Measurements from ENCODE around the gene ABCC1. TPM values are rescaled to one million over a fixed set of nuclear protein-coding genes. Genes with fewer than 3 reads are reported as not detected.

ABCC1 gene
- total and polyA plus RNA-seq, 12 donors: 12.4 to 38.8 (median 28.0) TPM

GRCh38 chr16:16036359-16036792 is 87.0 kb downstream of the ABCC1 start:
- Histone ChIP-seq H3K4me1 (replicated peaks in 1 of 2) (no peaks in the 10 kb centered on the region), H3K27ac (no peak overlapping the region), H3K4me3 (no peak overlapping the region), H3K9me3 (replicated peaks in 1 of 3) (no peaks in the 10 kb centered on the region), H3K27me3 (no peaks in the 10 kb centered on the region), H3K36me3 (replicated peaks in 1 of 2) (peaks cover 0 to 35% of the 10 kb centered on the region in 2 donors)
- 81 to 93% (median 88%) methylated on average over 6 to 8 of the region's 8 CpGs for WGBS, 4 donors
- intact Hi-C loops (cut with DNase I): no loop called here
- no peak for DNase-seq
- no peak for TF ChIP-seq POLR2A (IDR thresholded peaks at IDR 0.05)
- TF ChIP-seq, protein P1, sequence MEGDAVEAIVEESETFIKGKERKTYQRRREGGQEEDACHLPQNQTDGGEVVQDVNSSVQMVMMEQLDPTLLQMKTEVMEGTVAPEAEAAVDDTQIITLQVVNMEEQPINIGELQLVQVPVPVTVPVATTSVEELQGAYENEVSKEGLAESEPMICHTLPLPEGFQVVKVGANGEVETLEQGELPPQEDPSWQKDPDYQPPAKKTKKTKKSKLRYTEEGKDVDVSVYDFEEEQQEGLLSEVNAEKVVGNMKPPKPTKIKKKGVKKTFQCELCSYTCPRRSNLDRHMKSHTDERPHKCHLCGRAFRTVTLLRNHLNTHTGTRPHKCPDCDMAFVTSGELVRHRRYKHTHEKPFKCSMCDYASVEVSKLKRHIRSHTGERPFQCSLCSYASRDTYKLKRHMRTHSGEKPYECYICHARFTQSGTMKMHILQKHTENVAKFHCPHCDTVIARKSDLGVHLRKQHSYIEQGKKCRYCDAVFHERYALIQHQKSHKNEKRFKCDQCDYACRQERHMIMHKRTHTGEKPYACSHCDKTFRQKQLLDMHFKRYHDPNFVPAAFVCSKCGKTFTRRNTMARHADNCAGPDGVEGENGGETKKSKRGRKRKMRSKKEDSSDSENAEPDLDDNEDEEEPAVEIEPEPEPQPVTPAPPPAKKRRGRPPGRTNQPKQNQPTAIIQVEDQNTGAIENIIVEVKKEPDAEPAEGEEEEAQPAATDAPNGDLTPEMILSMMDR (IDR thresholded peaks at IDR 0.05): no peak

- H3K9me3 ChIP-seq (replicated peaks in 1 of 3): no peaks in the 10 kb centered on the region
- no peak overlapping the region for H3K4me3 ChIP-seq
- no peak overlapping the region for H3K27ac ChIP-seq
- intact Hi-C loops (cut with DNase I): no loop called here
- no peak for DNase-seq
- TF ChIP-seq, protein P1 (IDR thresholded peaks at IDR 0.05): no peak
- no peak for TF ChIP-seq POLR2A (IDR thresholded peaks at IDR 0.05)
- 95 to 99% (median 97%) methylated on average over 11 of the region's 11 CpGs for WGBS, 4 donors
- no peaks in the 10 kb centered on the region for H3K4me1 ChIP-seq (replicated peaks in 1 of 2)
- no peaks in the 10 kb centered on the region for H3K27me3 ChIP-seq
- H3K36me3 ChIP-seq (replicated peaks in 1 of 2): peaks cover 0 to 35% of the 10 kb centered on the region in 2 donors
Measured at GRCh38 chr16:16037521-16037920, 88.1 kb downstream of the ABCC1 start.

DNA sequence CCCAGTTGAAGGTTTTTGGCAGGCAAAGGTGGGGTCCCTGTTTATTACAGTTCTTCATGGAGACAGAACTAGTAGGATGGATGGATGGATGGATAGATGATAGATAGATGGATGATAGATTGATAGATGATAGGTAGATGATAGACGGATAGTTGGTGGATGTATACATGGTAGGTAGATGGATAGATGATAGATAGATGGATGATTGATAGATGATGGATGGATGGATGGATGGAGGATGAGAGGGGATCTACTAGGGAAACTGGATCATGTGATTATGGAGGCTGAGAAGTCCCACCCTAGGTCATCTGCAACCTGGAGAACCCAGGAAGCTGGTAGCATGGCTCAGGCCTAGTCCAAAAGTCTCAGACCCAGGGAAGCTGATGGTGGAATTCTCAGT is 88.6 kb downstream of the ABCC1 start:
- 93 to 100% (median 96%) methylated on average over 1 of the region's 1 CpG for WGBS, 4 donors
- Histone ChIP-seq H3K36me3 (replicated peaks in 1 of 2) (peaks cover 0 to 35% of the 10 kb centered on the region in 2 donors), H3K9me3 (replicated peaks in 1 of 3) (no peaks in the 10 kb centered on the region), H3K4me1 (replicated peaks in 1 of 2) (no peaks in the 10 kb centered on the region), H3K27ac (no peak overlapping the region), H3K27me3 (no peaks in the 10 kb centered on the region), H3K4me3 (no peak overlapping the region)
- intact Hi-C loops (cut with DNase I): no loop called here
- no peak for TF ChIP-seq POLR2A (IDR thresholded peaks at IDR 0.05)
- TF ChIP-seq, protein P1 (IDR thresholded peaks at IDR 0.05): no peak
- no peak for DNase-seq

DNA sequence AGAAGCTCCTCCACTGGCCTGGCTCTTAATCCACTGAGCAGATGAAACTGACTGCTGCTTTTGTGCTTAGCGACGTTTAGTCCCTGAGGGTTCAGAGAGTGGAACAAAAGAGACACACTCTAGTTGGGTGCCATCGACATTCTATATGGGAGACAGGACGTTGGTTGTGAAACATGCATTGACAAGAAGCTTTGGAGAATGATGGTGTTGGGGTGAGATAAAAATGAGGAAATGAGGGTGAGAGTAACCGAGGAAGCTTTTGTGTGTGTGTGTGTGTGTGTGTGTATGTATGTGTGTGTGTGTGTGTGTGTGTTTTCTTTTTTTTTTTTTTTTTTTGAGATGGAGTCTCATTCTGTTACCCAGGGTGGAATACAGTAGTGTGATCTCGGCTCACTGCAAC is 89.5 kb downstream of the ABCC1 start:
- intact Hi-C loops (cut with DNase I): no loop called here
- peaks cover 0 to 37% of the 10 kb centered on the region in 2 donors for H3K36me3 ChIP-seq (replicated peaks in 1 of 2)
- 67 to 81% (median 78%) methylated on average over 6 of the region's 6 CpGs for WGBS, 4 donors

More for the DNA sequence above, 89.5 kb downstream of the ABCC1 start:
- DNase-seq: no peak
- no peaks in the 10 kb centered on the region for H3K4me1 ChIP-seq (replicated peaks in 1 of 2)
- H3K27ac ChIP-seq: no peak overlapping the region
- no peaks in the 10 kb centered on the region for H3K27me3 ChIP-seq
- H3K4me3 ChIP-seq: no peak overlapping the region
- TF ChIP-seq POLR2A (IDR thresholded peaks at IDR 0.05): no peak
- TF ChIP-seq, protein P1 (IDR thresholded peaks at IDR 0.05): no peak
- no peaks in the 10 kb centered on the region for H3K9me3 ChIP-seq (replicated peaks in 1 of 3)

Measured in adrenal gland (tissue), 12 donors.